AG10803 (cell line): ENCODE results near the gene SCO2.

Experiments
- DNase-seq: peaks from one replicate; pipeline ENCODE4 v3.0.0; 2010; ENCODE audit warnings: low read depth
- H3K4me3 ChIP-seq: 2 replicates; pipeline ENCODE4 v1.5.1; 2011; ENCODE audit warnings: mild to moderate bottlenecking, low read length, control low read depth
- CTCF ChIP-seq: conservative IDR thresholded peaks from 2 replicates; pipeline ENCODE4 v1.5.1; 2011; ENCODE audit warnings: mild to moderate bottlenecking, low read length, control low read depth, inconsistent platforms

The SCO2 gene

GRCh38 chr22:50530877-50531545 lies 5.6 kb upstream of the SCO2 start:
- no peak for TF ChIP-seq CTCF
- DNase-seq, result peak; percentile 82
- H3K4me3 ChIP-seq, result peak overlapping the region; percentile 66

GRCh38 chr22:50530580-50530876 lies 5.1 kb upstream of the SCO2 start:
- no peak for DNase-seq
- TF ChIP-seq CTCF, result no peak
- H3K4me3 ChIP-seq, result peak overlapping the region; percentile 66

- peak within 1 kb of the TSS; percentile 66 for H3K4me3 ChIP-seq
- no peak for TF ChIP-seq CTCF
These were observed 4.6 kb upstream of the SCO2 start, which contains the start of gene TYMP for GRCh38 chr22:50529897-50530579. Gene TYMP, minus strand, starts transcription at chr22:50530012. Its CDS starts 303 bp downstream, at chr22:50529709.

GRCh38 chr22:50529416-50529896 lies 4.1 kb upstream of the SCO2 start:
- TF ChIP-seq CTCF, result no peak
- peak overlapping the region; percentile 66 for H3K4me3 ChIP-seq

More at GRCh38 chr22:50529897-50530579, 4.6 kb upstream of the SCO2 start, which contains the start of gene TYMP:
- DNase-seq, result peak; percentile 83

GRCh38 chr22:50528682-50529415 lies 3.5 kb upstream of the SCO2 start:
- DNase-seq, result no peak
- TF ChIP-seq CTCF, result no peak
- H3K4me3 ChIP-seq, result peak overlapping the region; percentile 66

More at GRCh38 chr22:50529416-50529896, 4.1 kb upstream of the SCO2 start:
- no peak for DNase-seq

GRCh38 chr22:50527921-50528681 lies 2.7 kb upstream of the SCO2 start:
- TF ChIP-seq CTCF, result no peak
- no peak for DNase-seq
- no peak overlapping the region for H3K4me3 ChIP-seq
